Measurements from ENCODE around the gene GRB10. TPM values are rescaled to one million over a fixed set of nuclear protein-coding genes. Genes with fewer than 3 reads are reported as not detected.
A peak's percentile ranks its signal among the peaks of the same experiment; 100 is the strongest.
"Not testable (repeated sequence)": the region's sequence is repeated elsewhere in the genome, so short reads cannot be mapped to it uniquely, and the experiment has no call there.

The GRB10 gene
- total RNA-seq, 1 experiment from 2014 or later = 38.3 TPM

- no peak overlapping the region for H3K27ac ChIP-seq (ENCODE audit: low read length)
- no peaks in the 10 kb centered on the region for H3K9me3 ChIP-seq (ENCODE audit: control insufficient read depth, insufficient read depth, low read depth, low read length)
- H3K4me1 ChIP-seq (ENCODE audit: control insufficient read depth, insufficient read depth, low read length) = no peaks in the 10 kb centered on the region
- no peaks in the 10 kb centered on the region for H3K27me3 ChIP-seq (ENCODE audit: control insufficient read depth, insufficient read depth, low read length)
- H3K36me3 ChIP-seq (ENCODE audit: control insufficient read depth, insufficient read depth, low read length) = no peaks in the 10 kb centered on the region
- TF ChIP-seq TCF7L2 (IDR thresholded peaks at IDR 0.05; ENCODE audit: low read depth, low read length) (no peak), CTCF (IDR thresholded peaks at IDR 0.05) (peak; percentile 29; the same call in 1 of the 2 replicates)
- ATAC-seq (no peak), DNase-seq (ENCODE audit: low read depth, low spot score) (no peak)
- H3K4me3 ChIP-seq (ENCODE audit: low read depth in 2 of 2, low read length in 2 of 2) = no peak overlapping the region
- intact Hi-C loops (cut with micrococcal nuclease; ENCODE audit: unreplicated experiment) (no loop called here), in situ Hi-C loops (cut with HindIII; ENCODE audit: low pct_unique_long_range_greater_than_20kb, low sequenced_read_pairs) (no loop called here)
- ChIA-PET POLR2A (no interaction called here), CTCF (no interaction called here)
- no TSS peak for BruUV-seq (replicated peaks)
These were observed 8.4 kb downstream of the GRB10 start for GRCh38 chr7:50774319-50774718.

DNA sequence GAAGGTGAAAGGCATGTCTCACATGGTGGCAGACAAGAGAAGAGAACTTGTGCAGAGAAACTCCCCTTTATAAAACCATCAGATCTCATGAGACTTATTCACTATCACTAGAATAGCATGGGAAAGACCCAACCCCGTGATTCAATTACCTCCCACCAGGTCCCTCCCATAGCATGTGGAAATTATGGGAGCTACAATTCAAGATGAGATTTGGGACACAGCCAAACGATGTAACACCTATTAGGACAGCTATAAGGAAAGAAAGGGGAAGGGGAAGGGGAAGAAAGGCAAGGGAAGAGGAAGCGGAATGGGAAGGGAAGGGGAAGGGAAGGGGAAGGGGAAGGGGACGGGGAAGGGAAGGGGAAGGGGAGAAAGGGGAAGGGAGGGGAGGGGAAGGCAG, 9.6 kb downstream of the GRB10 start:
- H3K27me3 ChIP-seq (ENCODE audit: control insufficient read depth, insufficient read depth, low read length); intact Hi-C loops (cut with micrococcal nuclease; ENCODE audit: unreplicated experiment); H3K4me3 ChIP-seq (ENCODE audit: low read depth in 2 of 2, low read length in 2 of 2); DNase-seq (ENCODE audit: low read depth, low spot score); H3K27ac ChIP-seq (ENCODE audit: low read length); H3K4me1 ChIP-seq (ENCODE audit: control insufficient read depth, insufficient read depth, low read length); H3K9me3 ChIP-seq (ENCODE audit: control insufficient read depth, insufficient read depth, low read depth, low read length); POLR2A ChIA-PET; in situ Hi-C loops (cut with HindIII; ENCODE audit: low pct_unique_long_range_greater_than_20kb, low sequenced_read_pairs); H3K36me3 ChIP-seq (ENCODE audit: control insufficient read depth, insufficient read depth, low read length); ATAC-seq; BruUV-seq (replicated peaks): not testable (repeated sequence)
- CTCF ChIA-PET = interaction anchor here (0.6 to 0.7 kb wide), 2 partner anchors 14 to 126 kb away, joined by 9 to 11 read pairs; no protein-coding TSS in a partner anchor

DNA sequence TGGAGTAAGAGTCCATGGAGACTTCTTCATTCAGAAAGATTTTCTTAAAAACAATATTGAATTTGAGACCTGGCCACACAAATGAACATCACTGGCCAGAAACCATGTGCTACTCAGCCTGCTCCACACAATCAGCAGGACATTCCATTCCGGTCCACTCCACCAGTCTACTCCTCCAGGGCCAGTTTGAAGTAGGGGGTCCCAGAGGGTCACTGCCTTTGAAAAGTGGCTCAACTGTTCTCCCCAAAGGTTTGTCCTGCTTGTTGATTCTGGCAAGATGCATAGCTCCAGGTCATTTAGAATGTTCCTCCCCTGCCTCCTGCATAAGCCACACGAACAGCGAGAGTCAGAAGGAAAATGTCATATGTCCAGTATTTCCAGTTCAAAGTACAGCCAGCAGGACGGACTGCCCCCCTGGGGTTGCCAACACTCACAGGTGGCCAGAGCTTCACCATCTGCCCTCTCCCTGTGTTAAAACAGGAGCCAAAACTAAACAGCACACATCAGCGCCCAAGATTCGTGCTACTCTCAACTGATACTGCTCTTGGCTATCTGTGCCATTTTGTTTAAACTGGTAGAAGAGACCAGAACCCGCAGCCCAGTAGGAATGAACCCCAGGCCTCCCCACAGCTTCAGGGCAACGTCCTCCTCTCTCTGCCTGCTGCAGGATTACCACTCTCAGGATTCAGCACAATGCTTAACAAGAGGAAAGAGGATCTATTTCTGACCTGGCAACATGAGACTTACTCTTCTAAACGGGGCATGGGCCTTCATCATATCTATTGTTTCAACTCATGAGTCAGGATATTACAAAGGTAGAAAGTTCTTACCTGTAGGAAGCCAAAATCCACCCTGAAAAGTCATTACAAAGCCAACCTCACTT, 11.3 kb downstream of the GRB10 start:
- Histone ChIP-seq H3K4me3 (ENCODE audit: low read depth in 2 of 2, low read length in 2 of 2) (no peak overlapping the region), H3K4me1 (ENCODE audit: control insufficient read depth, insufficient read depth, low read length) (no peaks in the 10 kb centered on the region), H3K9me3 (ENCODE audit: control insufficient read depth, insufficient read depth, low read depth, low read length) (no peaks in the 10 kb centered on the region), H3K27ac (ENCODE audit: low read length) (no peak overlapping the region), H3K27me3 (ENCODE audit: control insufficient read depth, insufficient read depth, low read length) (no peaks in the 10 kb centered on the region), H3K36me3 (ENCODE audit: control insufficient read depth, insufficient read depth, low read length) (no peaks in the 10 kb centered on the region)
- CTCF ChIA-PET = no interaction called here
- intact Hi-C loops (cut with micrococcal nuclease; ENCODE audit: unreplicated experiment) = no loop called here
- in situ Hi-C loops (cut with HindIII; ENCODE audit: low pct_unique_long_range_greater_than_20kb, low sequenced_read_pairs) = no loop called here
- DNase-seq (ENCODE audit: low read depth, low spot score) (no peak), ATAC-seq (no peak)
- POLR2A ChIA-PET = interaction anchor here (0.6 kb wide), 1 partner anchor 404 kb away, joined by 3 read pairs; no protein-coding TSS in a partner anchor
- no peak for TF ChIP-seq TCF7L2 (IDR thresholded peaks at IDR 0.05; ENCODE audit: low read depth, low read length)
- no peak for TF ChIP-seq CTCF (IDR thresholded peaks at IDR 0.05)
- no peak for TF ChIP-seq SIN3A (IDR thresholded peaks at IDR 0.05; ENCODE audit: borderline replicate concordance, insufficient read depth, low read depth, low read length)
- BruUV-seq (replicated peaks) = no TSS peak
